Renal pelvis (tissue), 4 donors: Measurements from ENCODE around the gene LRP8. TPM values are rescaled to one million over a fixed set of nuclear protein-coding genes. Genes with fewer than 3 reads are reported as not detected.

Source experiments
- DNase-seq: peaks from one replicate; pipeline ENCODE4 v3.0.0-alpha.2; 2013
- polyA plus RNA-seq, 3 donors: library from polyadenylated mRNA; unstranded; fragments of 120-200 nt; gene quantifications; one replicate each; pipeline ENCODE4 v1.2.1, GENCODE V29; 2013; ENCODE audit not compliant: insufficient read length in 3 of 3

Gene LRP8
- polyA plus RNA-seq, 3 donors, result 7.2 to 8.5 (median 7.3) TPM

DNA sequence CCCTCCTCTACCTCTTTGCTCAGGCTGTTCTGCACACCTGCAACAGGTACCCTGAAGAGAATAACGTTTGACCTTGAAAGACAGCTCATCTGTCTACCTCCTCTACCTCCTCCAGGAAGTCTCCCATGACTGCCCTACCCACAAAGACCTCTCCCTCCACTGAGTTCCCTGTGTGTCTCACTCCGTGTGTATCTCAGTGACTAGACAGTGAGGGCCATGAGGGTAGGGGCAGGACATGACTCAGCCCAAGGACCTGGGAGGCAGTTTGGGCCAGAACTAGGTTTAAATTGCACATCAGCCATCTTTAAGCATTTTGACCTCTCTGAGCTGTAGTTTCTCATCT is 32.0 kb upstream of the LRP8 start:
- DNase-seq, result no peak

DNA sequence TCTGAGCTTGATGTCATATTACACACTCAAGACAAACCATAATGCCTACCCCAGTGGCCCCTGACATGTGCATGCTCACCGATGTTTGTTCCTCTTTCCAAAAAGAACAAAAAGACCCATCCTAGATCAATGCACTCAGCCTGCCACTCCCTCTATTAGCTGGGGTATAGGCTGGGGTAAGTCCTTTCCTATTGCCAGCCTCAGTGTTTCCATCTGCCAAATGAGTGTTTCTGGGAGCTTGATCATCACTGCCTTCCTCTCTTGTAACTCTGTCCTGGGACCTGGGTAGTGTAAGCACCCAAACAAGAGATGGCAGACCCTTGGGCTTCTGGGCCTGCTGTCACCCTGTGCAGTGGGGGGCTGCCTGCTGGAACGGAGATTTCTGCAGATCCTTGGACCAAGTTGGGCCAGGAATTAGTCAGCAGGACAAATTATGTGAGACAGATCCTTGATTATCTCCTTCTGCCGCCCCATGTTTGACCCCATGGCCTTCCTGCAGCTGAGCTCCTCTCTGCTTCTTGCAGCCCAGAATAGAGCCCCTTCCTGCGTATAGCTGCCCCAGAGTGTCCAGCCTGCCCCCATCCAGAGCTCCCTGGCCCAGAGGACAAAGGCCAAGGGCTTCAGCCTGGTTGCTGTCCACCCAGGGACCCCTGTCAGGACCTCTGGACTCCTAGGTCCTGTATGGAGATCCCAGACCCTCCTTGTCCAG is 31.5 kb upstream of the LRP8 start:
- no peak for DNase-seq

DNA sequence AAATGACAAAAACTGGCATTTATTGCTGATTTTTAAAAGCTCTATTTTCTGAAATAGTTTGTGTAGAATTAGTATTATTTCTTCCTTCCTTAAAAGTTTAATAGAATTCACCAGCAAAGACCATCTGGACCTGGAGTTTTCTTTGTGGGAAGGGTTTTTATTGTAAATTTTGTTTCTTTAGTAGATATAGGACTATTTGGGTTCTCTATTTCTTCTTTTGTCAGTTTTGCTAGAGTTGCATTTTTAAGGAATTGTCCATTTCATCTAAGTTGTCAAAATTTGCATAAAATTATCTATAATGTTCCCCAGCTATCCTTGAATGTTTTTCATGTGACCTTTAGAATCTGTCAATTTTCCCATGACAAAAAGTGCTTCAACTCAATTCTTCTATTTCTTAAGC is 28.8 kb upstream of the LRP8 start:
- DNase-seq, result no peak

DNA sequence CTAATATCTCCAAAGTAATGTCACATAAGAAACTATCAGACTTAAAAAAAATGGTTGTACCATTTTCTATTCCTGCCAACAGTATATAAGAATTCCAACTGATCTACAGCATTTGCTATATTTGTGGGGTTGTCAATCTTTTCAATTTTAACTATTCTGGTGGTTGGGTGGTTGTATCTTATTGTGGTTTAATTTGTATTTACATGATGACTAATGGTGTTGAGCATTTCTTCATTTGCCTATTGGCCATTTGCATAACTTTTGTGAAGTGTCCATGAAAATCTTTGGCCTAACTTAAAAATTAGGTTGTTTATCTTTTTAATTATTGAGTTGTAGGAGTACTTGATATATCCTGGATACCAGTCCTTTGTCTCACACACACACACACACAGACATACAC is 26.2 kb upstream of the LRP8 start:
- DNase-seq, result no peak

DNA sequence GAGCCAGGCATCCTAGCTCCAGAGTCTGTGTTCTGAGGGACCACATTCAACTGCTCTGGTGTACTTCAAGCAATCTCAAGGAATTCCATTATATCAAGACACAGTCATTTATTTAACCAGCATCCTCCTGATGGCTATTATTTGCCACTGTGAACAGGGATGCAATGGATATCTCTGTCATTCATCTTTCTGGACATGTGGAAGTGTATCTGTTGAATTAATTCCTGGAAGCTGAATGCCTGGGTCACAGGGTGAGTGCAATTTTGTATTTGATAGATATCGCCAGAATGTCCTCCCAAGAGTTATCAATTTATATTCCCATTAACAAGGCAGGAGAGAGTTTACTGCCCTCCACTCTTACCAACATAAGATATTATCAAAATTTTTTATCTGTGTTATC is 24.7 kb upstream of the LRP8 start:
- DNase-seq, result no peak

DNA sequence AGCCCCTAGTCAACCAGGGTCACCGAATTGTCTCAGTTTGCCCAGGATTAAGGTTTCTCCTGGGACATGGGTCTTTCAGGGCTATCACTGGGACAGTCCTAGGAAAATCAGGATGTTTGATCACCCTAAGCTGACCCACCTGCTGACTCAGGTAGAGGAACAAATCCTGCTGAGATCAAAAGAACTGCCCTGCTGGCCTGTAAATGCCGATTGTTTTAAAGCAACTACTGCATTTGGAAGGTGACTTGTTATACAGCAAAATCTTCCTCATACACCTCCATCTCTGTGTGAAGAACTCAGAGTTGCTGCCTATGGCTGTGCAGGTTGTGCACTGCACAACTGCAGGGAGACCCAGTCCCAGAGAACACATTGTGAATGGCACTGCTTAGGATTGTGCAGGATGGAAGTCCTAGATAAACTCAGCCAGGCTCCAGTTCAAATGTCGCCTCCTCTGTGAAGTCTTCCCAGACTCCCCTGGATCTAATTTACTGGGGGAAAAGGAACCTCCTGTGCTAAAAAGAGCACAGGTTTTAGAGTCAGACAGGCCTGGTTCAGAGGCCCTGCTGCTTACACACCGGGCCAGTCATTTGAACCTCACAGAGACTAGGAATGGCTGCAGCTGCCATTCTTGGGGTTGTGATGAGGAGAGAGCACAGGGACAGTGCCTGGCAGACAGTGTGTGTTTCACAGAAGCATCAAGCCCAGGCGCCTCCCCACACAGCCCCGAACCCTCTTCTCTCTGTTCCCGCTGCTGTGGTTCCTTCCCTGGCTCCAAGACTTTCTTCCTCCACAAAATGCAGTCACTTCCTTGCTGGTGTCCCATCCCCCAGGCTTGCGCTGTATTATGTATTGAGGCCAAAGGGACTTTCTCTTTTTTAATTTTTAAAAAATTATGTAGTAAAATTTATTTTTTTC is 23.2 kb upstream of the LRP8 start:
- no peak for DNase-seq

DNA sequence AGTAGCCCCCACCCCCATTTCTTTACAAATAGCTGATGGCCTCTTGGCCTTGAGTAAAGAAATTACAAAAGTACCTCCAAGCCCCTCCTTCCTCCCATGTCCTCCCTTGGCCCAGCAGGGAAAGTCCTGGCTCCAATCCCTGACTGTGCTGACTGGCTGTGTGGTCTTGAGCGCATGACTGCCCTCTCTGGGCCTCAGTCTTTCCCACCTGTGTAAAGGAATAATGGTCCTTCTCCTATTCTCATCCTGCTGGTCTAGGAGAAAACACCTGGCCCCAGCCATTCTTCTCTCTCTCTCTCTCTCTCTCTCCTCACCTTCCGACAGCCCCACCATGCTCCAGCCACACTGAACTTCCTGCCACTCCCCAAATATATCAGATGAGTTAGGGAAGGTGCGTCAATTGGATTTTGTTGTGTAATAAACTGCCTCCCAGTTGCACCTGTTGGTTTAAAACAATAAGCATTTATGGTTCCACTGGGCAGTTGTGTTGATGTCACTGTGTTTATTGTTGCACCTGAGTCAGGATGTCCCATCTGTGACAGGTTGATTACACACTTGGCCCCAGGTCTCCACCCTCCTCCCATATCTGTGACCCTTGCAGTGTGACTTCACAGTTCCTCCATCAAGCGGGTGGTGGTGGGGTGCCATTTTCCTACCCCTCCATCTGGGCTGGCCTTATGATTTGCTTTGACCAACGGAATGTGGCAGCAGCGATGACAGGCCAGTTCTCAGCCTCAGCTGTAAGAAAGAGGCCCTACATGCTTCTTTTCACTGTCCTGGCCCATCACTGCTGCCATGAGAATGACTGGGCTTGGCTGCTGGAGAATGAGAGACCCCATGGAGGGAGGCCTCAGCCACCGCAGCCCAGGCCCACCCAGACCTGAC is 22.3 kb upstream of the LRP8 start:
- DNase-seq, result no peak

DNA sequence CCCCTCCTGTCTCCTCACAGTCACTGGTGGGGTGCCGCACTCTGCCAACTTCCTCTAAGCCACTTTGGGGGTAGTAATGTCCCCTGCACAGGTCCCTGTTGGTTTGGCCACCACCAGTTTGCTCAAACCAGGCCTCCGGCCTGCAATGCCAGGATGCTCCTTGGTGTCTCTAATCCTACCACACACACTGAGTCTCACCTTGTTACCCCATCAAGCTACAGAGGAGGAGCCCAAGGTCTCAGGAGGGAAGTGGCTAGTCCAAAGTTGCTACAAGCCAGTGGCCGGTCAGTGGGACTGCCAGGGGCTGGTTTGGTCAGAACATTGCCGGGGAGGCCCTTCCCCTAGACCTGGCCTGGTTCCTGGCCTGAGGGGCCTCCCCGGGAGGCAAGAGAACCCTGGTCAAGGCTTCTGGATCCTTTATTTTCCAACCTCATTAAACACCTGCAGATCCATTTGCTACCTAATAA is 21.5 kb upstream of the LRP8 start:
- no peak for DNase-seq

DNA sequence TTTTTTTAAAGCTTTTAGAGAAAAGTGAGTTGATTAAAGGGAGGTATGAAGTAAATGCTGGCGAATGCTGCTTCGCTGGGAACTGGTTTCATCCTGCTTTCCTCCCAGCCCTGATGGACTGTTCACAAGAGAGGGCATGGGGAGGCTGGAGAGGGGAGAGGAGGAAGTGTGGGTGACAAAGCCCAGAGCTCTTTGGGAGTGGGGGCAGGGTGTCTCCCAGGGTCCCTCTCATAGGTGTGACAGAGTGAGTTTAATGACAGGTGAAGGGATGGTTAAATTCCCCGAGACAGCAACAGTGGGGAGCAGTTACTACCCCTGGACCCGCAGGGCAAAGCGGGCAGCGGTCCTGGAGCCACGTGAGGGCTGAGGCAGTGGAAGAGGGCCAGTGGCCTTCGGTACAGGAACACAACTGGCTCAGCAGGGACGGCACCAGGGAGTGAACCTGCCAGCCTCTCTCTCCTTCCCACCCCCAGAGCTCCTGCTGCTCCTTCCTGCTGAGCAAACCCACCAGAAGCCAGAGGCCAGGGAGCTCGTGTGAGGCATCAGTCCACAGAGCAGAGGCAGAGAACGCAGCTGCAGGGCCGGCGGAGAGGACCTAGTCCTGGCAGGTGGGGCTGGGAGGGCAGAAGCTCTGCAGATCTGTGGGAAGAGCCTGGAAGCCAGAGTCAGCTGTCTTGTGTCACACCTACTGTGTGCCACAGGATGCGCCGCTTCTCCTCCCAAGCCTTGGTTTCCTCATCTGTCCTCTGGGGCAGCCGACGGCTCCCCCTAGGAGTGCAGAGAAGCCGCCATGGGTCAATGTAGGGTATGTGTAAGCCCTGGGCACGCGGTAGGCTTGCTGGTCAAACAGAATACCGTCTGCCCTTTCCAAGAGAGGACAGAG is 20.9 kb upstream of the LRP8 start:
- DNase-seq, result no peak

DNA sequence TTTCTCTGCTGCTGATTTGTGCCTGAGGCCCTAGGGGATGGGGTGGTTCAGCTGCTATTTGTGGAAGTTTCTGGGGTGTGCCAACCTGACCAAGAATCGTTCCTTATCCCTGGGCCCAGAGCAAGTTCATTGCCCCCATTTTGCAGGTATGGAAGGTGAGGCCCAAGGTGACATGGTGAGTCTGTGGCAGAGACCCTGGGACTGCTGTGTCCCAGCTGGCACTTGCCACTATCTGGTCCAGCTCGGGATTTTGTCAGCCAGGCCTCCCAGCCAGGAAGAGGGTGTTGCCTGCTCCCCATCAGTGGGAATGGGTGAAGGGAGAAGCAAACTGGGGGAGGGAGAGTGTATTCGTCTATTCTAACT is 18.9 kb upstream of the LRP8 start:
- DNase-seq, result no peak

DNA sequence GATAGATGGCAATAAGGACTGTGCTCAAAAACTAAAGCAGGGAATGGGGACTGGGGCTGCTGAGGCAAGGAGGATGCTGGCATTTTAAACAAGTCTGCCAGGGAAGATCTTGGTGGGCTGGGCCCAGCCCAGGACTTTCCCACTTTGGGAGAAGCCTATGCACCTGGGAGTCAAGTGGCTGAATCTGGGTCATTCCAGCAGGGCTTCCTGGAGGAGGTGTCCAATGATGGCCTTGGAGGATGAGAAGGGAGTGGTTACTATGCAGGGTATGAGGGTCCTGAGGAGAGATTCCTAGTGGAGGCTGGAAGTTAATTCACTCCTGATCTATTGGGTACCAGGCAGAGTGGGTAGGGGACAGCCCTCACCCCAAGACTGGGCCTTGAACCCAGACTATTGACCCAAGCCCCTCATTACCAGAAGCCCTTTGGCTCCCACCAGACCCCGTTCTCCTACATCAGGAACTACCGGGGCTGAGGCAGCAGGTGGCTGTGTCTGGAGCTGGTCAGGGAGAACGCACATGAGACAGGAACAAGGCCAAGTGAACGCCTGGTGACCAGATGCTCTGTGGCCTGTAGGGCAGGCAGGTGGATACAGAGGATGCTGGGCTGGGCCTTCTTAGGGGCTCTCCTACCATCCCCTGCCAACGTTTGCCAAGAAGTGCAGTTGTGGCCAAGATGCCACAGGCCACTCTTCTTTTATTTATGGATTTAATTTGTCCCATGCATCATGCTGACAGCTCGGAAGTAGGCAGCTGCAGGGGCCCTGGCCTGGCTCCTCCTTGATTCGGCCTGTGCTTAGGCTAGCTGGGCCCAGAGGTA is 18.3 kb upstream of the LRP8 start:
- DNase-seq, result no peak

DNA sequence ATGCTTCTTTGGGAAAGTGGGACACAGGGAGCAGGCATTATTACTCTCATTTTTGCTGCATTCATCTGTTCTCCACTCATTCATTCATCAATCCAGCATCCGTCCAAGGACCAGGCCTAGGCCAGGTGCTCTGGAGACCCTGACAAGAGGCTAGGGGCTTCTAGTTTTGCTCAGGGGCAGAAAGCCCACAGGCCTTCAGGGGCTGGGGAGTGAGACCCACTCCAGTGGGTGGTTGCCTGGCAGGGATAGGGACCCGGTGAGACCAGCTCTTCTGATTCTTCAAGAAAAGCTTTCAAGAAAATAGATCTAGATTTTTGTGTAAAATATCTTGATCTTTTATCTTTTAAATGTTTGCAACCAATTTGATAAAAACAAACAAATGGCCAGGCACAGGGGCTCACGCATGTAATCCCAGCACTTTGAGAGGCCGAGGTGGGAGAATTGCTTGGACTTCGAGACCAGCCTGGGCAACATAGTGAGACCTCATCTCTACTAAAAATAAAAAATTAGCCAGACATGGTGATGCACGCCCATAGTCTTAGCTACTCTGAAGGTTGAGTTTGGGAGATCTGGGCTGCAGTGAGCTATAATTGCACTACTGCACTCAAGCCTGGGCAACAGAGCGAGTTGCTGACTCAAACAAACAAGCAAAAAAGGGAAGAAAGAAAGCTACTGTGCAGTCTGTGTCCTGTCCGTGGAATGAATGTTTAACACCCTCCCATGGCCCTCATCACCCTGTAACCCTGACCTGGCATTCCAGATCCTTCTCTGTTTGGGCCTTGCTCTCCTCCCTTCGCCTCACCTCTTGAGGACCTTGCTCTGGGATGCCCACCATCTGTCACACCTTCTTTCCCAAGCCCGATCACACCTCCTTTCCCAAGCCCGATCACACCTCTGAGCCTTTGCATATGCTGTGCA is 17.3 kb upstream of the LRP8 start:
- DNase-seq, result no peak

DNA sequence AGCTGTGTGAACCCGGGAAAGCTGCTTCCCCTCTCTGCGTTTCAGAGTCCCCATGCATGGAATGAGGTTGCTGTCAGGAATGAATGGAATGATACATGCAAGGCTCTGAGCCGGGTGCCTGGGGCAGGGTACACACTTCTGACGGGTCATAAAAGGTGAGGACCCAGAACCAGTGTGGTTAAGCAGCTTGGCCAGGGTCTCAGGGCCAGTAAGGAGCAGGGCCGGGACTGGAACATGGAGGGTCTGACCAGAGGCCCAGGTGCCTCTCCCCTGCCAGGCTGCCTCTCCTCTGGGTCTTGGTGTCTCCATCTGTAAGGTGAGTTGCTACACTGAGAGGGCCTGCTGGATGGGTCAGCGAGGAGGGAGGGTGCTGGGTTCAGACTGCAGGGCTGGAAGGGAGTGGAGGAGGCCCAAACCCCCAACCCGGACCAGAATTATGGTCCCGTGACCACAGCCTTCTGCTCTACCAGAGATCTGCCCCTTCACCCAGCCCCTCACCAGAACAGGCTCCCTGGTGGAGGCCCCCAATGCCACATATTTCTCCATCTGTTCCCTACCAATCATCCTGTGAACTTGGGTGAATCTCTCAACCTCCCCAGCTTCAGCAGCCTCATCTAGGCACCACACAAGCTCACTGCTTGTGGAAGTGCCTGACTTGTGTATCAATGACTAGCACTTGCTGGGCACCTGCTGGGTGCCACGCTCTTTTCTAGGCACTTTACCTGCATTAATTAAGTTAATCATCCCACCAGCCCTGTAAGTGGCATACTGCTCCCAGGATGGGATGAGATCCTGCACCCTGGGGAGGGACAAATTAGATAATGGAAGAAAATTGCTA is 16.2 kb upstream of the LRP8 start:
- no peak for DNase-seq

DNA sequence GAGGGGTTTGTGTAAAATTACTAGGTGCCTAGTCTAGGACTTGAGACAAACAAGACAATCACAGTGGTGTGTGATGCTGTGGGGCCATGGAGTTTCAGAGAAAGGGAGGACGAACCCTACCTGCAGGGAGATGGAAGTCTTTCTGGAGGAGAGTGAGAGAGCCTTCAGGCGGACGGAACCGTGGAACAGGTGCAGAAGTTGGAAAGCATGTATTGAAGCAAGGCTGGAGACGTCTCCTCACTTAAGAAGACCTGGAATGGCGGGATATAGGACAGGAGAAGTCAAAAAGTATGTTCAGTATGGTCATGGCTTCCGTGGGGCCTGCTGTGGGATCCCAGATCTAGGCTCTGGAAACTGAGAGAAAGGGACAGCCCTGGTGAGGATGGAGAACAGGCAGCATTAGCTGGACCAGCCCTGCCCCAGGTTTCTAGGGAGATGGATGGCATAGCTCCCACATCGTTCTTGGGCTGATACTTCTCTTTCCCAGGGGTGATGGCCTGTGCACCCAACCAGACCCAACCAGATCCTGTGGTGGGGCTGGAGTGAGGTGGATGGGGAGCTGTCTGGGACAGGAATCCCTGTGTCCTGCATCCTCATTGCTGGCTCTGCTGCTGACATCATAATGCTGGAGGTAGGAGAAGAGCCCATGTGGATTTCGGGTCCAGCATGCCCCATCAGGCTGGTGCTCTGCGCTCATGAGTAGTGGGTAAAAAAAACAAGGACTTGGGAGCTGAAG is 15.0 kb upstream of the LRP8 start:
- no peak for DNase-seq

DNA sequence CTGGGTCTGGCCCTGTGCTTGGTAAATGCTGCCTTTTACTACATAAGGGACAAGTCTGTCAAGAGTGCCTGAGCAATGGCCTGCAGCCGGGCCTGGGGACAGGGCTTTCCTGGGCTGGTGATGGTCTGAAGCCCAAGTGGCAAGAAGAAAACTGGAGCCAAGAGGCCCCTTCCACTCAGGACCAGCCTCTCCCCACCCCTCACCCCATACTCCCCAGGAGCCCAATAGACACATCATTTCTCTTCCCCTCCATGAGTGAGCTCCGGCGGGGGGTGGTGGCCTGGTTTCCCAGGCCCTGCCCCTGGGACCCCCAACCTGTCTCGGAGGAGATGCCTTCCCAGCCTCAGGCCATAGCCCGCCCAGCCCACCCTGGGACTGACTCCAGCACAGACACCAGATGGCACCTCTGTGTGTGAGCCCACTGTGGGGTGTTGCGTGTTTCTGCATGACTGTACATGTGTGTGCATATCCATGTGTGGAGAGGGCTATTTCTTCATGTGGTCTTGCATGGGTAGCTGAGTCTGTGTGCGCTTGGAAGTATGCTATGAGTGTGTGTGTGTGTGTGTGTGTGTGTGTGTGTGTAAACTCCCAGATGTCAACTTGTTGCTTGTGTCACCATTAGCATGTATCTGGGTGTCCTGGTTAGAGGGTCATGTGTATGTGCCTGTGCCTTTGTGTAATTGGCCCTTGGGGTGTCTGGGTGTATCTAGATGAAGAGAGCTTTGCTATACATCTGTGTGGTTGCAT is 14.3 kb upstream of the LRP8 start:
- DNase-seq, result no peak

DNA sequence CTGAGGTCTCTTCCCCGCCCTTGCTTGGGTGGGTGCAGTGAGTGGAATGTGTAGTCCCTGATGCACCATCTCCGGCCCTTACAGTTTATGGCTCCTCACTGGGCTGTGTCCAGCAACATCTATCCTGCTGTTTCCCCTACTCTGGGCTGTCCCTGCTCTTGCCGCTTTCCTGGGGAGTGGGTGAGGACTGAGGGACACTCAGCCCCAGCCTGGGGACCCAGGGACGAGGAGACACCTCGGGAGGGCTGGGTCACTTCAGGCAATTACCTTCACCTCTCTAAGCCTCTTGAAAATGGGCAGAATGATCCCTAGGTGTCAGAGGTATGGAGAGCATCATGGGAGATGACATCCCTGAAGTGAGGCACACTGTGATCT is 13.6 kb upstream of the LRP8 start:
- DNase-seq, result no peak
